ENCODE measurements around the gene SEC24D.

SEC24D gene

DNA sequence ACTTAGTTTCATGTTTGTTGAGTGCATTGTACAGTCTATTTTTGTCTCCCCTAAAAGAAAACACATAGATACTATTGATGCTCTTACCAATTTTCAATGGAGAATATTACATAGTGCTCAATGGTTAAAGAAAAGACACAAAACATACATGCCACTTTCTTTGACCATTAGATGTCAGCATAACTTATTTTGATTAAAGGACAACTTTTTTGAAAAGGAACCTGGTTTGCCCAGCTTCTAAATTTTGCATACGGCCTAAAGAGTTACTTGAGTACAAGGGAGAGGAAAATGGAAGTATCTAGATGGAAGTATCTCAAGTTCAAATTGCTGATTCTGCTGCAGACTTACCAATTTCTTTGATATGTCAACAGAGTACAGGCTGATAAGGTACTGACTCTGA, 82.2 kb downstream of the SEC24D start:
- DNase-seq (ENCODE audit: insufficient read length, low spot score), result no peak
- no peak for FAIRE-seq
- no peak for TF ChIP-seq POLR2A (IDR thresholded peaks at IDR 0.05; ENCODE audit: low read depth, low read length)

DNA sequence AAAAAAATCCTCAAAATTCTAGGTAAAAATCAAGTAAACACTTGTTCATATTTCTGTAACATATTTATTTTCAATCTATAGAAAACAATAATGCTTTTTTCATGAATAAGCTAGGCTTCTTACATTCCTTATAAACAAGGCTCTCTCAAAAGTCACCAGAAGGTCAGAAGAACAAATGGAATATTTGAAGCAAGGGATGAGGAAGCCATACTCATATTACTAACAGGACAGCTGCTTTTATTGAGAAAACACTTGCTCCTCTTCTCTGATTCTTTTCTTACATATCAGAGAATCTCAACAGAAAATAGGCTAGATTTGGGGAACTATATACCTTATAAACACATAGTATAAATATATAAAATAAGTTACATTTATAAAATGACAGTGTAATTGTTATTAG, 82.8 kb downstream of the SEC24D start:
- no peak for FAIRE-seq
- no peak for DNase-seq (ENCODE audit: insufficient read length, low spot score)
- no peak for TF ChIP-seq POLR2A (IDR thresholded peaks at IDR 0.05; ENCODE audit: low read depth, low read length)

DNA sequence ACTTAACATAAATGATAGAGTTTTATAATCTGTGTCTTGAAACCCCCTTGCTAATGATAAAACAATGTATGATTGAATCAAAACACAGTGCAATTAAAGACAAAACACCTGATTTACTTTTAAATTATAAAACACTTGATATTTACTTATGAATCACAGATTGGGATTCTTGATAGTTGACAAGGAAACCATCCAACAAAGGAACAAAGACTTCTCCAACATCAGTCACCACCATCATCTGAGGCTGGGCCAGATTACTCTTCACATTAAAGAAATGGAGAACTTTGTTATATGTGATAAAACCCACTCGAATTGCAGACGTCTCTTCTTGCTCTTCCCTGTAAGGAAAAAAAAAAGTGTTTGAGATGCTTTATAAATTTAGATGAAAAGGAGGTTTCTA, 83.4 kb downstream of the SEC24D start:
- DNase-seq (ENCODE audit: insufficient read length, low spot score), result no peak
- no peak for FAIRE-seq
- no peak for TF ChIP-seq POLR2A (IDR thresholded peaks at IDR 0.05; ENCODE audit: low read depth, low read length)

DNA sequence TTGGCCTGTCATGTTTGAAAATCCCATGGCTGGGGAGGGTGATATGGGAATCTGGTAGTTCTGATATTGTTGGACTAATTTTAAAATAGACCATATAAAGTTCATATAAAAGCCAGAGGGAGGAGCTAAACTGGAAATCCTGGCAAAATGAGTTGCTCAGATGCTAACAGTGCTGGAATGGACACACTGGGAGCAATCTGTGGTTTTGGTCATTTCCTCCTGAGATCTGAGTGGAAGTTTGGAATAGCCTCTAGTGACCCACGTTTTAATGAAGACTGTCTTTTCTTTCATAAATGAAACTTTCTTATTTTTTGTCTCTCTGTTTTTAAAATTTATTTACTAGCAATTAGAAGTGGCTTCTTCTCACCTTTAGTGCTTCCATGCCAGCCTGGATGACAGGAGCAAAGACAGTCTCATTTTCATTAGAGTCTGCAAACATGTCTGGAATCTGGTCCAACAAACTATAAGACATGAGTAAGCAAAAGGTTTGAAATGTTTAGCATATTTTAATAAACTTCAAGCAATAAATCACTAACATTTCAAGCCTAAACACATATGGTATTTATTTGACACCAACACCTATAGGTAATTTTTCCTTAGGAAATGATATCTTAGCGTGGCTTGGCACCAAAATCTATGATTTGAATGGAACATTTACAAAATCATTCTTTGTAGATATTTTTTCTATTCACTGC, 84.2 kb downstream of the SEC24D start:
- TF ChIP-seq POLR2A (IDR thresholded peaks at IDR 0.05; ENCODE audit: low read depth, low read length), result no peak
- FAIRE-seq (no peak), DNase-seq (ENCODE audit: insufficient read length, low spot score) (no peak)

DNA sequence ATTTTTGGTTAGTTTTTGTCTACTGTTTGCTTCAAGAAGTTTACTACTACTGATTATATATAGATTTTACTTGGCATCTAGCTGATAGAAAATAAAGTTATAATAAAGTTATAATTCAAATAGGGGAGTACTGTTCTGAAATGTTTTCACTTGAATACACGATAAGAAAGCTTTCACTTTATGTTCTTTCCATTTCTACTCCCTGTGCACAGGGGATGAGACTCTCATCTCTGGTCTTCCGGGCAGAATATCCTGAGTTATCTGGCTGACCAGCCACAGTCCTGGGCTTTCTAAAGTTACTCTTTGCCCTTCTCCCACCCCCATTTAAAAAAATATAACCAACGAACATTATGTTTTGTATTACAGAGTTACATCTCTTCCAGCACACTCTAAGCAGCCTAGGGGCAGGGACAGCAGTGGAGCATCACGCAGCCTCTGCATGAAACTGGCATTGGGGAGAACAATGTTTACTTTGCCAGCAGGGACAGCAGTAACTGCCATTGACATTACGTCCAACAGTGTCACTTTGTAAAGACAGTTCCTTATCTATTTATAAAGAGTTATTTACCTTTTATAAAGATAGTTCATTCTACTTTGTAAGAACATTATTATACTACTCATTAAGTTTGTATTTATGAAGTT, 86.5 kb downstream of the SEC24D start:
- DNase-seq (ENCODE audit: insufficient read length, low spot score) (no peak), FAIRE-seq (no peak)
- TF ChIP-seq POLR2A (IDR thresholded peaks at IDR 0.05; ENCODE audit: low read depth, low read length), result no peak

DNA sequence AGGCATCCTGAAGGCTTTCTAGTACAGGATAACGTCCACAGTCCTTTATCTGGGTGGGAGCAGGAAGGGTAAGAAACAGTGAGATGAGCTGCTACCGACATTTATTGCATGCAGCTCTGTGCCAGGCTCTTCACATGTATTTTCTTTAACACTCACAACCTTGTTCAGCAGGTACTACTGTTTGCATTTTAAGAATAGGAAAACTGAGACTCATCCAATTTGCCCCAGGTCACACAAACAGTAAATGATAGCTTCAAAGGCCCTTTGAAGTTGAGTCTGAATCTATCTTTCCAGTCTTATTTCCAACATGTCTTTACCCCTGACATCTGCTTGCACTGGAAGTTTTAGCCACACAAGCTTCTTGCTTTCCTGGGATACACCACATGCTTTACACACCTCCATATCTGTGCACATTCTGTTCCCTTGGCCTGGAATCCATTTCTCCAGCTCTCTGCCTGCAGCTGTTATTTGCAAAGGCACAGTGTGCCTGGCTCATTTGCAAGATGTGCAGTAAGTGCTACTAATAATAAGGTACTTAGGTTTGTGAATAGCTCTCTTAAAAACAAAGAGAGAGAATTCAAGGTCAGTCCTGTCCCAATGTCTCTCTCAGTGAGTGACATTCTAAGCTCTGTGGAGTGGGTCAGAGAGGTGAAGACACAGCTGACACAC, 89.5 kb downstream of the SEC24D start:
- no peak for TF ChIP-seq POLR2A (IDR thresholded peaks at IDR 0.05; ENCODE audit: low read depth, low read length)
- FAIRE-seq (no peak), DNase-seq (ENCODE audit: insufficient read length, low spot score) (no peak)

DNA sequence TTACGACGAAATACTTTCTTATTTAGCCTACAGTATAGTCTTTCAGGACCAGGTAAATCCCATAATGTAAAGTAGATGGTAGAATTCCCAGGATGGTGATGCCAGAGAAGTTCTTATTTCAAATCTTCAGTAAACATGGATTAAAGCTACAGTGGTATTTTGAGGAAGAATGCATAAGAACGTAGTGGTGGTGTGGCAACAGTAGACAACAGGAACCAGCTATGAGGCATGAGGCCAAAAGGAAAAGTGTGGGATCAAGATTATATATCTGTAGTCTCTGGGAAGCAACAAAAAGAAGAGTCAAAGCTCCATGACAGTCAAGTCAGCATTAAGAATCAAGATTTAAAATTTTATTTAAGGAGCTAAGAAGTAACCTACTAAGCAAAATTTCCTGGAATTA, 90.6 kb downstream of the SEC24D start:
- TF ChIP-seq POLR2A (IDR thresholded peaks at IDR 0.05; ENCODE audit: low read depth, low read length), result no peak
- FAIRE-seq, result no peak
- DNase-seq (ENCODE audit: insufficient read length, low spot score), result no peak

DNA sequence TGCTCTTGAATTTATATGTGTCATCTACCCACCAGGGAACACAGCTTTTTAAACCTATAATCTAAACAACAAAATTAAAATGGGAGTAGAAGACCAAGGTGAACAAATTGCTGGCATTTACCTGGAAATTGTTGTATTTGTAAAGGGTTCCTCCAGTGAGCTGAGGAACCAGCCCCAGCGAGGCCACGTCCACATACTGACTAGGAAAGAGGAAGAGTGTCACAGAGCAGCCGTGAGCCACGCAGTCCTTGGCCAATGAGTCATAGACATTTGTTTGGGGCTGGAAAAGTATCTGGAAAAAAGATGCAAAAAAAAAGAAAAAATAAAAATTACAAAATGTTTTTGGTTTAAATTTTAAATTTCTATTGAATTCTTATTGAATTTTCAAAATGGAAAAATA, 92.1 kb downstream of the SEC24D start:
- no peak for TF ChIP-seq POLR2A (IDR thresholded peaks at IDR 0.05; ENCODE audit: low read depth, low read length)
- DNase-seq (ENCODE audit: insufficient read length, low spot score), result no peak
- FAIRE-seq, result no peak

DNA sequence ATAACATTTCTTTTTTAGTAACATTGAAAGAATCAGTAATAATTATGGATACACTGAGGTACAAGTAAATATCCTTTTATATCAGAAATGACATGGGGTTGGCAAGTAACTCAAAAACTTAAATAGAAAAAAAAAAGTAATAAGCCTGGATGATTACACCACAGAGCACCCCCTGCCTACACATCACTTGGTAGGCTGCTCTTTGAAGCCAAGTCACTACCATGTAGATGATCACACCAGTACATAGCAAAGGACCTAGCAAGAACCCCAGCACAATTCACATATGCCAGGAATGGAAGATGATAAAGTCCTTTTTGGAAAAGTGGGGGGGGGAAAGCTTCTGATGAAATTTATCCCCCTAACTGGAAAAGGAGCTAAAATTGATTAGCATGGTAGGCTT, 93.9 kb downstream of the SEC24D start:
- no peak for DNase-seq (ENCODE audit: insufficient read length, low spot score)
- no peak for FAIRE-seq
- no peak for TF ChIP-seq POLR2A (IDR thresholded peaks at IDR 0.05; ENCODE audit: low read depth, low read length)

DNA sequence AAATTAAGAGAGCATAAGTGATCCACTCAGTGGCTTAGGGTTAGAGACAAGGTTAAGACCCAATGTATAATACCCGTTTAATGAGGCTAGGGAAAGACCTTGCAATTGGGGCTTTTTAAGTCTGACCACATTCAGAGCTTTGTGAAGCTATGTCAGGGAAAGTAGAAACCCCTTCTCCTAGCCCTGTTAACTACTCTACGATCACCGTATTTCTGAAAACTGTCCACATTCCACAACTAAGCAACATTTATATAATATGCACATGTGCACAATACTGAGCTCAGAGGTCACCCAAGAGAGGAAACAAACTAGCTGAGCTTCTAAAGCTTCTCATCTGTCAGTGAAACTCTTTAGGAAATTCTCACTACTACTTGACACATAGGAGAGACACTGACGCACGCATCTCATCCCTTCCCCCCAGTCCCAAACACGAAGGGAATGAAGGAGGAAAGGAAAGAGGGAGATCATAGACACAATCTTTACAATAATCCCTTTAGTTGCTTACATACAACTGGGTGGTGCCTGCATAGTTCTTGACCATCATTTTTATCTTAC, 94.5 kb downstream of the SEC24D start:
- FAIRE-seq (no peak), DNase-seq (ENCODE audit: insufficient read length, low spot score) (no peak)
- TF ChIP-seq POLR2A (IDR thresholded peaks at IDR 0.05; ENCODE audit: low read depth, low read length), result no peak

DNA sequence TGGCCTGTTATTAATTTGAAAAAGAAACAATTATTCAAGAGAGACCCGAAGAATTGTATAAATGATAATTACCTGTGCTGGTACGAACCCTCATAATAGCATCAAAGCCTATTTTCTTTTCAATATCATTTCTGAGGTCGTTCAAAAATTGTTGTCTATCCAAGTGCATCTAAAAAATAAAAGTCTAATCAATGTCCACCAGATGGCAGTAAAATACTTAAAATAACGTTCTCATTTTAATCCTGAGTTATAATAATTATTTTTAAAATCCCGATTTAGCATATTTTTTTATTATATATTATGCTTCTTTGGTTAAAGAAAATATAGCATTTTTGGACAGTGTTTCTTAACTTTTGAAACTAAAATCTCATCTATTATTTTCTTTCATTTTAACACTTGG, 95.1 kb downstream of the SEC24D start:
- DNase-seq (ENCODE audit: insufficient read length, low spot score) (no peak), FAIRE-seq (no peak)
- TF ChIP-seq POLR2A (IDR thresholded peaks at IDR 0.05; ENCODE audit: low read depth, low read length), result no peak

DNA sequence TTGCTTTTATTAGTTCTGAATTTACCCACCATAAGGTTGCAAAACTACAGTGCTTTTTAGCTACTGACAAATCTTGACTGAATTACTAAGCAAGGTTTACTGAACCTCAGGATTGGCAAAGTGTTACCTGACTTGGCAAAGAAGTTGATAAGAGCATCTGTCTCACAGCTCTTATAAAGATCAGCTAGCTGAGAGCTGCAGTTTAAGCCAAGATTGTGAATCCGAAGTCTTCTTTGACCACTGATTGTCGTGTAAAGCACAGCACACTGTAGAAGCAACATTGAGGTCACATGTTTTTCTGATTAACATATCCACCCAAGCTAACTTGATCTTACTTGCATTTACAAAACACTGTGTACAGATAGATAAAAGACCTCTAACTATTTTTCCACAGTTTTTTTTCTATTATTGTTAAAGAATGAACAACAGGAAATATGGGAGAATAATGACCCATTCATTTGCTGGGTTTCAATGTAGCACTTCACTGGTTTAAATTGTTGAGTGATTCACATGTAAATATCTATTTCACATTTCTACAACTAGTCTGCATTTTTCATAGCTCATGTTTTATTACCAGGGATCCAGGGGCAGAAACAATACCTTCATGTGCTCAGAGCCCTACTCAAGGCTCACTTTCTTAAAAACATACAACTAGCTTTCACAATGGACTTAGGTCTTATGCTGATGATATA, 96.8 kb downstream of the SEC24D start:
- no peak for TF ChIP-seq POLR2A (IDR thresholded peaks at IDR 0.05; ENCODE audit: low read depth, low read length)
- DNase-seq (ENCODE audit: insufficient read length, low spot score) (no peak), FAIRE-seq (no peak)

DNA sequence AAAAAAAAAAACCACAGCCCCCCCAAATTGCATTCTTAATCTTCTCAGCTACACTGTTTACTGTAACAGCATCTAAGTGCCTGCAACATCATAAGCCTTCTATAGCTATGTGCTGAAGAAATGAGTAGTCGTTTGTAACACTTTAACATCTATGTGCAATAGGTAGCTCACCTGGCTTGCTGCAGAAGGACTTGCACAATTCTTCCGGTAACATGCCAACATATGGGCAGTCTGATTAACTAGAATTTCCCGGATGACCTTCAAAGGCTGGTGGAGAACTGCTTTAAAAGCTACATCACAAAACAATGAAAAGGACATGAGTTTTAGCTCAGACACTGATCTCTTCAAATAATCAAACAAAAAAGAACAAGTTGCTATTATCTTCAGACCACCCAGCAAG, 97.8 kb downstream of the SEC24D start:
- FAIRE-seq, result no peak
- no peak for DNase-seq (ENCODE audit: insufficient read length, low spot score)
- no peak for TF ChIP-seq POLR2A (IDR thresholded peaks at IDR 0.05; ENCODE audit: low read depth, low read length)

DNA sequence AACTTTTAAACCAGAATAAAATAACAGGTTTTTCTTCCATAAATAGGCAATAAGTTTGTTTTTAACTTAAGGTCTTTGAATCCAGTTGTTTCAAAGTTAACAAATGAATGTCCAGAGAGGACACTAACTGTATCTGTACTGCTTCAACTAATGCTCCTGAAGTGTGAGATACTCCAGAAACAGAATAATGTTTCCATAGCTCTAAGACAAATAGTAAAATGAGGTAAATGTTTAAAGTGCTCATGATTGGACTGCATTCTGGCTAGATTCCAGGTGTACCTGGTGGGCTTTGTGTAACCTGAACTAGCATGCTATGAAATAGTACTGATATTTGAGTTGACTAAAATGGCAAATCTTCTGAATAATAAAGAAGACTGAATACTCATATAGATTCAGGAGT, 99.0 kb downstream of the SEC24D start:
- FAIRE-seq, result no peak
- no peak for TF ChIP-seq POLR2A (IDR thresholded peaks at IDR 0.05; ENCODE audit: low read depth, low read length)
- DNase-seq (ENCODE audit: insufficient read length, low spot score), result no peak
